Duodenal mucosa (tissue), 2 donors: ENCODE data around the gene RABAC1.

ENCODE experiments used
- H3K27ac ChIP-seq: one replicate; pipeline ENCODE4 v1.7.0; 2013; ENCODE audit warnings: low read depth, low read length
- H3K27me3 ChIP-seq, 2 donors: one replicate each; pipeline ENCODE4 v1.7.0; 2013; ENCODE audit warnings: low read length in 2 of 2, control low read depth in 1 of 2; ENCODE audit not compliant: insufficient read depth in 2 of 2, control insufficient read depth in 1 of 2
- H3K36me3 ChIP-seq, 2 donors: one replicate each; pipeline ENCODE4 v1.7.0; 2013; ENCODE audit warnings: low read length in 2 of 2, control low read depth in 1 of 2; ENCODE audit not compliant: insufficient read depth in 2 of 2, control insufficient read depth in 1 of 2
- H3K4me1 ChIP-seq, 2 donors: one replicate each; pipeline ENCODE4 v1.7.0; 2013; ENCODE audit warnings: low read length in 2 of 2, control low read depth in 1 of 2; ENCODE audit not compliant: insufficient read depth in 2 of 2, control insufficient read depth in 1 of 2
- H3K4me3 ChIP-seq, 2 donors: one replicate each; pipeline ENCODE4 v1.7.0; 2013; ENCODE audit warnings: low read length in 2 of 2, low read depth in 1 of 2
- H3K9ac ChIP-seq, 2 donors: one replicate each; pipeline ENCODE4 v1.7.0; 2013; ENCODE audit warnings: low read length in 2 of 2, low read depth in 1 of 2
- H3K9me3 ChIP-seq, 2 donors: one replicate each; pipeline ENCODE4 v1.7.0; 2013; ENCODE audit warnings: low read length in 2 of 2, control low read depth in 1 of 2; ENCODE audit not compliant: control insufficient read depth in 1 of 2

Gene RABAC1

DNA sequence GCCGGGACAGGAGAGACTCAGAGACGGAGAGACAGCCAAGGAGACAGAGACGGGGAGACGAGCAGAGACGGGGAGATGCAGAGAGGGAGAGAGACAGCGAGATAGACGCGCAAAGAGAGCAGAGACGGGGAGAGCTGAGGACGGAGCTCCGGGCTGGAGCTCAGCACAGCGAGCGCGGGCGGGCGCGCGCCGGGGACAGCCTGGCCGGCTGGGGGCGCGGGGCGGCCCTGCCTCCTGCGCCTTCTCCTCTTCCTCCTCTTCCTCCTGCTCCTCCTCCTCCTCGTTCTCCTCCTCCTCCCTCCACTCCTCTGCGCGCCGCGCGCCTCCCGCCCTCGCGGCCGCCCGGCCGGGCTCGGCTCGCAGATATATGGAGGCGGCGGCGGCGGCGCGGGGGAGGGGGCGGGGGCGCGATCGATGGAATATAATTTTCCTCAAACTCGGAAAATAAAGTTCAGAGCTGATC lies 30.9 kb downstream of the RABAC1 start, which contains the start of gene ERFL:
TSS of gene ERFL (minus strand) at position 229 of the 463 bp plus-strand sequence. CDS start 15,530 bp downstream, outside the sequence.
- H3K27me3 ChIP-seq, result peaks cover 78 to 88% of the 10 kb centered on the region in 2 donors

DNA sequence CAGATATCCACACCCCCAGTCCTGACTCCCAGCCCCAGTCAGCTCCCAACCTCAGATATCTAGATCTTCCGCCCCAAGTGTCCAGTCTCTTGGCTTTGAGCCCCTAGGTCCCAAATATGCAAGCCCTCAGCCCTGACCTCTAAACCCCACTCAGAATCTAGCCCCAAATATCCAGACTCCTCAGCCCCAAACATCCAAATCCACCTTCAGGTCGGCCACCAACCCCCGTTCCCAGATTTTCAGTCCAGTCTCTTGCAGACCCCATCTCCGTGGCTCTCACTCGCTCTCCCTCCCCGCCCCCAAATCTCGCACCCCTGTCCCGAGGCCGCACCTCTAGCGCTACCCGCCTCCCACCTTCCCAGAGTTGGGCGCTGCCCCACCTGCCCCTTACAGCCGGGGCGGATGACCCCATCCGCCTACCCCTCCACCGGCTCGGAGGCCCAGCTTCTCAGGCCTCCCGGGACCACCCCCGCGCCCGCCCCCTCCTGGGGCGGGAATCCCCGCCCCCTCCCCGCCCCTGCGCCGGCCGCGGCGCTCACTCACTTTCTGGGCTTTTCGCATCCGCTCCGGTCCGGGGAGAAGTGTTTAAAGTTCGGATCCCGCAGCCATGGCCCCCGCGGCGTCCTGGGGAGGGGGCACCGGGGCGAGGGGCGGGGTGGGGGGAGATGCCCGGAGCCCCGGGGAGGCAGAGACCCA lies 31.5 kb downstream of the RABAC1 start:
- Histone ChIP-seq H3K4me1 (peaks cover 9 to 10% of the 10 kb centered on the region in 2 donors), H3K36me3 (no peaks in the 10 kb centered on the region), H3K4me3 (peak overlapping the region; percentile 59 to 69), H3K9ac (no peak overlapping the region), H3K9me3 (no peaks in the 10 kb centered on the region), H3K27me3 (peaks cover 77 to 89% of the 10 kb centered on the region in 2 donors), H3K27ac (no peak overlapping the region)

More for the DNA sequence above, 30.9 kb downstream of the RABAC1 start, which contains the start of gene ERFL:
- Histone ChIP-seq H3K9ac (peak within 1 kb of the TSS in 1 of 2 donors; percentile 60), H3K9me3 (no peaks in the 10 kb centered on the region), H3K4me3 (peak within 1 kb of the TSS; percentile 59 to 69), H3K36me3 (no peaks in the 10 kb centered on the region), H3K27ac (no peak within 1 kb of the TSS), H3K4me1 (peaks cover 9 to 10% of the 10 kb centered on the region in 2 donors)

DNA sequence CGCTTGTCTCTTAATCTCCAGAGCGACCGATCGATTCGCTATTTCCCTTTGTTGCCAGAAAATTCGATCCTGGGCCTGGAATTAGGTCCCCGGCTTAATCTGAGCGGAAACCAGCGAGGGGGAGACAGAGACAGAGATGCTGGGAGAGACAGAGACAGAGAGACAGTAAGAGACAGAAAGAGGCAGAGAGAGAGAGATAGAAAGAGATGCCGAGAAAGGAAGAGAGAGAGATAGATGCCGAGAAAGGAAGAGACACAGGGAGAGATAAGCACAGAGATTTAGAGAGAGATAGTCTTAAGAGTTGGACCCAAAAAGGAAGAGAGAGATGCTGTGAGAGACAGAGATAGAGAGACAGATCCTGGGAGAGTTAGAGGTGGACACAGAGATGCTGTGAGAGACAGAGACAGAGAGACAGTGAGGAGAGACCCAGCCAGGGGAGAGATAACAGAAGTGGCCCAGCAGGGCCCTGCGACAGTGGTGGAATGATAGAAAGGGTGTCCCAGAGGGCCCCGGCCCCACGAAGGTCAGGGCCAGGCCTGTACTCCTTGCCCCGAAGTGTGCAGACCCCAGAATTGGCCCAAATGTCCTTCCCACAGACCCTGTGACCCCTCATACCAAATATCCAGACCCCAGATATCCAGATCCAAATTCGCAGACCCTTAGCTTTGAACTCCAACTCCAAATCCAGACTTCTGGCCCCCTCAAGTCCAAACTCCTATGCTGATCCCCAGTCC lies 32.2 kb downstream of the RABAC1 start:
- Histone ChIP-seq H3K4me1 (peaks cover 9 to 10% of the 10 kb centered on the region in 2 donors), H3K27me3 (peaks cover 77 to 89% of the 10 kb centered on the region in 2 donors), H3K27ac (no peak overlapping the region), H3K36me3 (no peaks in the 10 kb centered on the region), H3K9me3 (no peaks in the 10 kb centered on the region), H3K4me3 (no peak overlapping the region), H3K9ac (no peak overlapping the region)

DNA sequence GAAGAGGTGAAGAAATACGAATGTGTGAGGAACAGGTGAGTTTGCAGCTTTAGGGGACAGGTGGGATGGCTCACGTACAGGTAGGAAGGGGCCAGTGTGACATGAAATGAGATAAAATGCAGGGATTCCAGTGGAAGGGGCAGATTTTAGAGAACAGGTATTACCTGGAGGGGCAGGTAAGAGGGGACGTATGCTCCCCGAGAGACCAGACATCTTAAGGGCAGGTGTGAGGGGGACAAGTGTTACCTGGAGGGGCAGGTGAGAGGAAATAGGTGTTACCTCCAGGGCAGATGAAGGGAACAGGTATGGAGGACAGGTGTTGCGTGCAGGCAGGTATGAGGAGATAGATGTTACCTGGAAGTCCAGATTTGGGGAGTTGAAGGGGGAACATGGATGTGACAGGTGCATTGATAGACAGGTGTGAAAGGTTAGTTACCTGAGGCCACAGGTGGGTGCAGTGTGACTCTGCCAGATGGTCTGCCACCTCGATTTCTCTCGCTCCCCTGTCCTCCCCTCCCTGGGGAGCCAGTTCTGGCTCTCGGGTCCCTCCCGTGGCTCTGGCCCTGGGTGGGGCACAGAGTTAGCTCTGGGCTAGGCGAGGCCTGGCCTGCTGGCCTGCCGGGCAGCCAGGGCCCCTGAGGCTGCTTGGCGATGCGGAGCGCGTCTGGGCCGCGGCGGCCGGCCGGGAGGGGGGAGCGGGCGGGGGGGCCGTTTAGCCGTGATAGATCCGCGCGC lies 32.9 kb downstream of the RABAC1 start:
- no peaks in the 10 kb centered on the region for H3K9me3 ChIP-seq
- H3K4me3 ChIP-seq, result no peak overlapping the region
- peaks cover 9 to 10% of the 10 kb centered on the region in 2 donors for H3K4me1 ChIP-seq
- H3K9ac ChIP-seq, result no peak overlapping the region
- H3K27me3 ChIP-seq, result peaks cover 76 to 88% of the 10 kb centered on the region in 2 donors
- no peaks in the 10 kb centered on the region for H3K36me3 ChIP-seq
- H3K27ac ChIP-seq, result no peak overlapping the region

DNA sequence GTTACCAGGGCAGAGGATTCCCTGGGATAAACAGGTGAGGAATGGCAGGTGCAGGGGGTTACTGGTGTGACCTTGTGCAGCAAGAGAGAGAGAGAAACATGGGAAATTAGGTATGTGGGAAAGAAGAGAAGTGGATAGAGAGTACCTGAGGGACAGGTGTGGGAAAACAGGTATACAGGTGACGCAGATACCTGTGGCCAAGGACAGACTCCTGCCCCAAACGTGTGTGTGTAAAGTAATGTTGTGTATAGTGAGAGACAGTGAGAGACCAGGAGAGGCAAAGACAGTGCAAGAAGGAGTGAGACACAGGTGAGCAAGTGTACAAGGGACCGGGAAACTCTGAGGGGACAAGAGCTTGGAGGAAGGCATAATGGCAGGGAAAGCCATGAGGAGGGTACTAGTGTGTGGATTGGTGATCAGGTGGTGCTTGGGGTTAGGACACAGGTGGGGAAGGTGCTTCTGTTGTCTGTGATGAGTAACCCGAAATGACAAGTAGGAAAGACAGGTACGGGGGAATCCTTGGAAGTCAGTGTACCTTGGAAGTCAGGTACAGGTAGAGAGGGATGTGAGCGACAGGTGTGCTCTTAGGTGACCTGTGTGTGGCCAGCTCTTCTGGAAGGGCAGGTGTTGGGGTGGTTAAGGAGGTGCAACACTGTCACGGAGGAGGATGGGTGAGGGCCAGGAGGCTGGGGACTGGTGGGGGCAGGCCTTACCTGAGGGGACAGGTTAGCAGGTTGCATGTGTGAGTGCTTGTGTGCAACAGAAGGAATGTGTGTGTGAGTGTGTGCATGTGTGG lies 33.7 kb downstream of the RABAC1 start:
- peaks cover 76 to 88% of the 10 kb centered on the region in 2 donors for H3K27me3 ChIP-seq

DNA sequence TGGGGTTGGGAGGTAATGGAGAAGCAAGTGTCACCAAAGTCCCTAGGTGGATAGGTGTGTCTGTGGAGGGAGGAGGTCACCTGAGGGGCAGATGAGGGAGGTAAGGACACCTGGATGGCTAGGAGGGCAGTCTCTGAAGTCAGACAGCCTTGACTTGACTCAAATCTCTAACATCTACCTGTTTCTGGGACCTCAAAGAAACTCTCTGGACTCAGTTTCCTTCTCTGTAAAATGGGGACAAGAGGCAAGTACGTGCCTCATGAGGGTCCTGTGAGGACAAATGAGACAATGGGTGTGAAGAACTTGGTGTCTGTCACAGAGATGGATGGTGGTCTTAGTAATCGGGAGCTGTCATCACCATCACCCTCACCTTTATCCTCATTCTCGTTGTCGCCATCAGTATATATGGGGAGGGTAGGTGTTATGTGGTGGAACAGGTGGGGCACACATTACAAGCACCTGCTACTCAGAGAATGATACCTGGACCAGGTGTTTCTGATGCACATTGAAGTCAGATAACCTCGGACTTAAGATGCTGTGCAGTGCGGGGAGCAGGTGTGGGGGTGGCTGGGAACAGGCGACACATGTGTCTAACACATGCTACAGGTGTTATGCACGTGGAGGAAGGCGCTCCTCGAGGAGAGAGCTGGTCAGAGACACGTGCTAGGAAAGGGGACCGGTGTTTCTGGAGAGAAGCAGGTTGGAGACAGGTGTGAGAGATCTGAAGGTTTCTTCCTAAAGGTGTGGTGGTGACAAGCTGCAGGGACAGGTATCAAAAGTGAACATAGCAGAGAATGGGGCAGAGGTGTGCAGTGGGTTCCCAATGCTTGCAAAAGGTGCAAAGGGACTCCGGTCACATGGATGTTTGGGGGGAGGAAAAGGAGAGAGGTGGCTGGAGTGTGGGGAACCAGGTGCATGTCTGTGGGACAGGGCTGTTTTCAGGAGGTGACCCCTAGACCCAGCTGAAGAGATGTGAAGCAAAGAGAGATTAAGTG lies 34.7 kb downstream of the RABAC1 start:
- Histone ChIP-seq H3K27me3 (peaks cover 76 to 83% of the 10 kb centered on the region in 2 donors), H3K4me1 (peaks cover 9 to 11% of the 10 kb centered on the region in 2 donors), H3K9me3 (no peaks in the 10 kb centered on the region), H3K4me3 (no peak overlapping the region), H3K9ac (no peak overlapping the region), H3K27ac (no peak overlapping the region), H3K36me3 (no peaks in the 10 kb centered on the region)

More for the DNA sequence above, 33.7 kb downstream of the RABAC1 start:
- H3K9ac ChIP-seq, result no peak overlapping the region
- H3K27ac ChIP-seq, result no peak overlapping the region
- H3K36me3 ChIP-seq, result no peaks in the 10 kb centered on the region
- H3K4me3 ChIP-seq, result no peak overlapping the region
- H3K9me3 ChIP-seq, result no peaks in the 10 kb centered on the region
- H3K4me1 ChIP-seq, result peaks cover 9 to 12% of the 10 kb centered on the region in 2 donors

DNA sequence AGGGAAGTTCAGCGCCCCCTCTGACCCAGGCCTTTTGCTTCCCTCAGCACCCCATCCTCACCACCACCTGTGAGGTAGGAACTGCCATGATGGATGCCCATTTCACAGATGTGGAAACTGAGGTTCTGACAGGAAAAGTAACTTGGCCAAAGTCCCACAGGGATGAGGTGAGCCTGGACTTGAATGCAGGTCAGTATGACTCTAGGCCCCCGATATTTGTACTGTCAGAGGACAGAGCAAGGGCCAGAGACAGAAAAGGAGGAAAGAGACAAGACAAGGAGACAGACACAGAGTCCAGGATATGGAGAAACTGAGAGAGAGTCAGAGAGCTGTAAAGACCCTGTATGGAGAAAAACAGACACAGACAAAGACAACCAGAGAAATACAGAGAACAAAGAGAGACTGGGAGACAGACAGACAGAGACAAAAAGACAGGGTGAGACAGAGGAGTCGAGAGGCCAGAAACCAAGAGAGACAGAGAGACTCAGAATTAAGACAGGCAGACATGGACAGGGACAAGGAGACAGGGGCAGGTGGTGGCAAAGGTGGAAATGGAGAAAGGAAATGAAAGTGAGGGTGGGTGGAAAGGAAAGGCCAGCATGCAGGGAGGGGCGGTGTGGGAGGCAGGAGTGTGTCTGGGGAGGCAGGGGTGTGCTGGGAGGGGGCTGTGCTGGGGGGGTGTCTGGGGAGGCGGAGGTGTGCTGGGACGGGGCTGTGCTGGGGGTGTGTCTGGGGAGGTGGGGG lies 35.9 kb downstream of the RABAC1 start:
- H3K9me3 ChIP-seq, result no peaks in the 10 kb centered on the region
- no peaks in the 10 kb centered on the region for H3K36me3 ChIP-seq
- peaks cover 75 to 79% of the 10 kb centered on the region in 2 donors for H3K27me3 ChIP-seq
- no peak overlapping the region for H3K27ac ChIP-seq
- no peak overlapping the region for H3K9ac ChIP-seq
- peaks cover 0 to 3% of the 10 kb centered on the region in 2 donors for H3K4me1 ChIP-seq
- no peak overlapping the region for H3K4me3 ChIP-seq

DNA sequence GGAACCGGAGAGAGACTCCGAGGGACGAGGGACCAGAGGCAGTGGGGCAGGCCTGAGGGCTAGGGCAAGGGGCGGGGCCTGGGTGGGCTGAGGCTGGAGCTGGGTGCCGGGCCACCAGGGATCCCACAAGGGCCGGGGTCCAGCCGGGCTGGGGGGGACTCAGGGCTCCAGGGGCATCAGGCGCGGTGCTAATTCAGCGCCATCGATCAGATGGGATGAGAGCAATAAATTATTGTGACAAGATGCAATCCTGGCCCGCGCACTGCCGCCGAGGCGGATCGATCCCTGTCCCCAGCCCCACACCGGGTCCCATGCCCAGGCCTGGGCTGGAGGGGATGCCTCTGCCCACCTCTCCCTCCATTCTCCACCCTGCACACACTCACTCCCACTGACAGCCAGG lies 36.5 kb downstream of the RABAC1 start:
- H3K9ac ChIP-seq, result no peak overlapping the region
- H3K27ac ChIP-seq, result no peak overlapping the region
- H3K27me3 ChIP-seq, result peaks cover 77 to 83% of the 10 kb centered on the region in 2 donors
- no peak overlapping the region for H3K4me3 ChIP-seq
- no peaks in the 10 kb centered on the region for H3K36me3 ChIP-seq
- peaks cover 0 to 3% of the 10 kb centered on the region in 2 donors for H3K4me1 ChIP-seq
- no peaks in the 10 kb centered on the region for H3K9me3 ChIP-seq
